Kidney epithelial cell (primary cell): Measurements from ENCODE around the gene MYBPHL. TPM values are rescaled to one million over a fixed set of nuclear protein-coding genes. Genes with fewer than 3 reads are reported as not detected.
A peak's percentile ranks its signal among the peaks of the same experiment; 100 is the strongest.

Experiments used
- DNase-seq: peaks from one replicate; pipeline ENCODE4 v3.0.0-alpha.2; 2010; ENCODE audit warnings: low read depth
- H3K27me3 ChIP-seq: 2 replicates; pipeline ENCODE4 v1.6.0; 2011; ENCODE audit warnings: low read length; ENCODE audit not compliant: control insufficient read depth, insufficient read depth
- H3K36me3 ChIP-seq: 2 replicates; pipeline ENCODE4 v1.5.1; 2011; ENCODE audit warnings: low read length; ENCODE audit not compliant: control insufficient read depth, insufficient read depth
- H3K4me3 ChIP-seq: 2 replicates; pipeline ENCODE4 v1.5.1; 2011; ENCODE audit warnings: low read depth, mild to moderate bottlenecking, control low read depth, low read length
- total RNA-seq: library from RNA; depleted of rRNA; stranded (reverse); fragments of >200 nt; gene quantifications from 2 replicates; pipeline ENCODE4 v1.2.3, GENCODE V29; 2015
- TF ChIP-seq, protein P1 (sequence below): IDR thresholded peaks from 2 replicates; pipeline ENCODE4 v1.5.1; 2011; ENCODE audit warnings: mild to moderate bottlenecking, moderate library complexity, low read length, control low read depth, inconsistent platforms; ENCODE audit not compliant: insufficient read depth, poor library complexity, severe bottlenecking

Gene MYBPHL
- total RNA-seq, 1 donor from 2014 or later = not detected

DNA sequence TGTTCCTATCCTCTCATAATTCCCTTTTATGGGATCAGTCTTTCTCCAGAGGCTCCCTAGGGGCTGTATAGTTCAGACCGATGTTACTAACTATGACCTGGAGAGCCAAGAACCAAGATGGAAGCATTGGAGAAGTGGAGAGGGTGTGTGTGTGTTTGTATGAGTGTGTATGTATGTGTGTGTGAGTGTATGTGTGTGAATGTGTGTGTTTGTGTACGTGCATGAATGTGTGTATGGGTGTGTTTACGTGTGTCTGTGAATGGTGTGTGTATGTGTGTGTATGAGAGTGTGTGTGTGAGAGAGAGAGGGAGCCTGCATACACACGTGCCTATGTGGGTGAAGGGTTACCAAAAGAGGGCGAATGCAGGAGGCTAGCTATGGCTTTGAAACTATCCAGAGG, 4.9 kb downstream of the MYBPHL start:
- TF ChIP-seq, protein P1, sequence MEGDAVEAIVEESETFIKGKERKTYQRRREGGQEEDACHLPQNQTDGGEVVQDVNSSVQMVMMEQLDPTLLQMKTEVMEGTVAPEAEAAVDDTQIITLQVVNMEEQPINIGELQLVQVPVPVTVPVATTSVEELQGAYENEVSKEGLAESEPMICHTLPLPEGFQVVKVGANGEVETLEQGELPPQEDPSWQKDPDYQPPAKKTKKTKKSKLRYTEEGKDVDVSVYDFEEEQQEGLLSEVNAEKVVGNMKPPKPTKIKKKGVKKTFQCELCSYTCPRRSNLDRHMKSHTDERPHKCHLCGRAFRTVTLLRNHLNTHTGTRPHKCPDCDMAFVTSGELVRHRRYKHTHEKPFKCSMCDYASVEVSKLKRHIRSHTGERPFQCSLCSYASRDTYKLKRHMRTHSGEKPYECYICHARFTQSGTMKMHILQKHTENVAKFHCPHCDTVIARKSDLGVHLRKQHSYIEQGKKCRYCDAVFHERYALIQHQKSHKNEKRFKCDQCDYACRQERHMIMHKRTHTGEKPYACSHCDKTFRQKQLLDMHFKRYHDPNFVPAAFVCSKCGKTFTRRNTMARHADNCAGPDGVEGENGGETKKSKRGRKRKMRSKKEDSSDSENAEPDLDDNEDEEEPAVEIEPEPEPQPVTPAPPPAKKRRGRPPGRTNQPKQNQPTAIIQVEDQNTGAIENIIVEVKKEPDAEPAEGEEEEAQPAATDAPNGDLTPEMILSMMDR = no peak
- Histone ChIP-seq H3K36me3 (no peaks in the 10 kb centered on the region), H3K27me3 (no peaks in the 10 kb centered on the region), H3K4me3 (no peak overlapping the region)
- DNase-seq = no peak

DNA sequence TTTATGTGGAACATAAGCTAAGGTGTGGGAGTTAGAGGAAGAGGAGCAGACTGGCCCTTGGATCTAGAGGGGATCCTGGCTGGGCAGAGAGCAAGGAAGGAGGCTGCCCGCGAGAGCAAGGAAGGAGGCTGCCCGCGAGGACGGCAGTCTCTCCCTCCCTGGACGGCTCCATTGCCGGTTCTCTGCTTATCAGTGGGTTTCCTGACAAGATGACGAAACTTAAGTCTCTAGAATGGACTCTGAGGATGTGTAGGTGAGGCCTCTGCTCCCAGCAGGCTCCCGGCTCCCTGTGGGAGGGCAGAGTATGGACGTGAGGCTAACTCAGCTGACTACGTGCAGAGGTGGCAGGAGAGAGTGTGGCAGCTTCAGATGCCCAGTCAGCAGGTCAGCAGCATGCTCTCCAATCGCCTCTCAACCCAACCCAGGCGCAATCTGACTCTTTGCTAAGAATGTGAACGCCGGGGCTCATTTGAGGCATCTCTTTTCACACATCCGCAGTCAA, 6.1 kb downstream of the MYBPHL start:
- Histone ChIP-seq H3K27me3 (no peaks in the 10 kb centered on the region), H3K36me3 (no peaks in the 10 kb centered on the region), H3K4me3 (no peak overlapping the region)
- no peak for DNase-seq
- TF ChIP-seq, protein P1 = no peak

DNA sequence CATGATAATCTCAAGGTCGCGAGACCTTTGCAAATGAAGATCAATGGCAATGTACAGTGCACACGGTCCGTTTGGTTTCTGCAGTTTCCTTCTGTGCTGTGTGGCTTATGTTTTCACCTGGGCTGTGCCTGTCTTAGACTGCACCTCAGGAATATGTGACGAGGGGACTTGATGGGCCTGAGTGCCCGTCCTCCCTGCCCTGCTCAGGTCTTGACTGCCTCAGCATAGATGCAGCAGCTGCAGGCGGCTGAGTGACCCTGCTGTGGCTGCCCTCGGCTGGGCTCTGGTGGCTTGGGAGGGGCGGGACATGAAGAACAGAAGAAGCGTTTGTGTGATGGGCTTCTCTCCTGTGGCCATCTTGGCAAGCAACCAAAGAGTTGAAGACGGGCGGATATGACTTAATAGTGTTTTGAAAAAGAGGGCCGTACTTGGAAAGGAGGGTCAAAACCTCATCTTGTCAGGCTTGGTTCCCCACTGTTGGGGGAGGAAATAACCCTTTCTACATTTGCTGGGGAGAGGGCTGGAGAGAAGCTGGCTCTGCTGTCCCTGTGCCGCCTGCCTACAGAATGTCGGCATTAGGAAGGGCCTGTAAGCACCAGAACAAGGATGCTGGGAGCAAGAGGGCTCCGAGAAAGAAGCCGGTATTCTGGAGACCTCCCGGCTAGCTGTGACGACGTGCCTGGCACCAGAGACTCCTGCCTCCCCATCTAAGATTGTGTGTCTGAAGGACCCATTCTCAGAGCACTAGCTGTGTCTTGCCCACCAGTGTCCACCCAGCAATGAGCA, 7.1 kb downstream of the MYBPHL start:
- DNase-seq = no peak
- no peaks in the 10 kb centered on the region for H3K27me3 ChIP-seq
- TF ChIP-seq, protein P1 = no peak
- no peak overlapping the region for H3K4me3 ChIP-seq
- no peaks in the 10 kb centered on the region for H3K36me3 ChIP-seq

DNA sequence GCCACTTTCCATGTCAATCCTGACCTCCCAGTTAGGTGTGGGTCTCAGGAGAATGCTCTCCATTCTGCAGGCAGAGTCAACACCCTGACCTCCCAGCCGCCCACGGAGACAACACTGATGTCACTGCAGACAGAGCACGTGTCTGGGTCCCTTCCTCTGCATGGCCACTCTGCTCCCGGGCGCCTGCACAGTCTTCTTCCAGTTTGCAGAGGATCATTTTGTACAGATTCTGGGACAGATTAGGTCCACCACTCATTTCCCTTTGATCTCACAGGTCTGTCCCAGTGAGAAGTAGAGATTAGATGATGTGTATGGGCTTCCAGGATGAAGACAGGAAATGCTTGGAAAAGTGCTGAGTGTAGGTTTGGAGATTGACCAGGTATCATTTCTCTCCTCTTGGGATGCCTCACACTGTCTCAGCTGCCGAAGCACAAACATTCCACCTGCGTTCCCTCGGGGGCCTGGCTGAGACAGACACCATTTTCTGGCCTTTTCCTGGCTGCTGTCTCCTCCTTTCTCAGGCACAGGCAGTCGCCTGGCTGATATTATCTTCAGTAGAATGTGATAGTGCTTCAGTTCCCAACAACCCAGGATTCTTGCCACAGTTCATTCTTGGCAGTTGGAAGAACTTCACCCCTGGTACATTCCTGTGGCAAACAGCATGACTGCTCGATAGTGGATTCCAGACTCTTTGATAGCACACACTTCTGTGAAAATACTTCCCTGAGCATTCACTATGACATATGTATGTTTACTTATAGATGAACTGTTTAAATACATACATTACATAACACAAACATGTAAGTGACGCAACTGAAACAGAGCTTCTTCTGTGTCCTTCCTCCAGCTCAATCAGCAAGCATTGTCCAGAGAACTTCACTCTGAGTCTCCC, 7.9 kb downstream of the MYBPHL start:
- no peak overlapping the region for H3K4me3 ChIP-seq
- peak; percentile 44 for DNase-seq
- H3K36me3 ChIP-seq = no peaks in the 10 kb centered on the region
- no peaks in the 10 kb centered on the region for H3K27me3 ChIP-seq
- TF ChIP-seq, protein P1 = no peak

DNA sequence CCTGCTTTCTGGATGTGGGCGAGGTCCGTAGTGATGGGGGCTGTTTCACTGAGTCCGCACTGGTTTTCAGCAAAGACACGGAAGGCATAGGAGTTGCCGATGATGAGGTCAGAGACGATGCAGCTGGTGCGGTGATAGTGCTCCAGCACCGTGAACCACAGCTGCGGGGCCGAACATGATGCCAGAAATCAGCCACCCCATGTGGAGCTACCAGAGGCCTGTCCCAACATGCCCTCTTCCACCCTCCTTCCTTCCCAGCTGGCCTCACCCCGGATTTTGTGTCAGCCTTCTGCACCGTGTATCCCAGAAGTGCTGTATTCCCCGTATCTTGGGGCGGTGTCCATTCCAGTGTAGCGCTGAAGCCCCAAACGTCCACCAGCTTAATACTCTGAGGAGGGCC, 10.0 kb downstream of the MYBPHL start:
- Histone ChIP-seq H3K27me3 (no peaks in the 10 kb centered on the region), H3K4me3 (no peak overlapping the region), H3K36me3 (no peaks in the 10 kb centered on the region)
- TF ChIP-seq, protein P1 = no peak
- no peak for DNase-seq
